Embryonic facial prominence (tissue), 1 donor: ENCODE measurements around the gene MRPL55.

Experiments used
- DNase-seq: peaks from one replicate; pipeline ENCODE4 v3.0.0-alpha.2; 2016; ENCODE audit errors: extremely low spot score

MRPL55 gene

GRCh38 chr1:228084797-228085196 is 24.3 kb downstream of the MRPL55 start:
- DNase-seq = no peak

- DNase-seq = no peak
Observed at GRCh38 chr1:228084325-228084724, 24.8 kb downstream of the MRPL55 start.

- DNase-seq = no peak
Observed at GRCh38 chr1:228083871-228084278, 25.2 kb downstream of the MRPL55 start.

- DNase-seq = peak; percentile 34
Observed at GRCh38 chr1:228082918-228083870, 25.9 kb downstream of the MRPL55 start.

GRCh38 chr1:228082214-228082917 is 26.7 kb downstream of the MRPL55 start, which contains the start of gene ARF1:
Gene ARF1 (plus strand): TSS chr1:228082708. CDS start chr1:228097115, 14,407 bp downstream.
- DNase-seq = peak; percentile 88

GRCh38 chr1:228081578-228082213 is 27.4 kb downstream of the MRPL55 start:
- DNase-seq = no peak

GRCh38 chr1:228081144-228081543 is 28.0 kb downstream of the MRPL55 start:
- no peak for DNase-seq

- DNase-seq = no peak
Observed at GRCh38 chr1:228079601-228080263, 29.4 kb downstream of the MRPL55 start.

GRCh38 chr1:228079013-228079412 is 30.1 kb downstream of the MRPL55 start:
- no peak for DNase-seq

- no peak for DNase-seq
Observed at GRCh38 chr1:228077565-228078330, 31.4 kb downstream of the MRPL55 start.

- no peak for DNase-seq
Observed at GRCh38 chr1:228076796-228077430, 32.2 kb downstream of the MRPL55 start.

- DNase-seq = no peak
Observed at GRCh38 chr1:228075801-228076271, 33.3 kb downstream of the MRPL55 start.

- no peak for DNase-seq
Observed at GRCh38 chr1:228074954-228075730, 34.0 kb downstream of the MRPL55 start.

- DNase-seq = no peak
Observed at GRCh38 chr1:228073857-228074545, 35.1 kb downstream of the MRPL55 start.

GRCh38 chr1:228073061-228073856 is 35.8 kb downstream of the MRPL55 start:
- DNase-seq = no peak

- DNase-seq = no peak
Observed at GRCh38 chr1:228072658-228073043, 36.4 kb downstream of the MRPL55 start.

- DNase-seq = no peak
Observed at GRCh38 chr1:228071839-228072657, 37.1 kb downstream of the MRPL55 start.
